Measurements from ENCODE around the gene PPEF1. TPM values are rescaled to one million over a fixed set of nuclear protein-coding genes. Genes with fewer than 3 reads are reported as not detected.
"Not testable (repeated sequence)": the region's sequence is repeated elsewhere in the genome, so short reads cannot be mapped to it uniquely, and the experiment has no call there.

PPEF1 gene
- total and polyA plus RNA-seq, 12 donors, result 0.07 to 0.93 (median 0.31) TPM; not detected in 6

GRCh38 chrX:18753631-18754030 is 46.2 kb downstream of the PPEF1 start:
- ATAC-seq (no peak), DNase-seq (no peak)
- H3K27me3 ChIP-seq, result no peaks in the 10 kb centered on the region
- intact Hi-C loops (cut with DNase I), result no loop called here
- no peaks in the 10 kb centered on the region for H3K36me3 ChIP-seq
- peaks cover 0 to 5% (median 0%) of the 10 kb centered on the region in 9 donors for H3K4me1 ChIP-seq
- H3K27ac ChIP-seq, result no peak overlapping the region
- no peaks in the 10 kb centered on the region for H3K9me3 ChIP-seq
- TF ChIP-seq, protein P1, sequence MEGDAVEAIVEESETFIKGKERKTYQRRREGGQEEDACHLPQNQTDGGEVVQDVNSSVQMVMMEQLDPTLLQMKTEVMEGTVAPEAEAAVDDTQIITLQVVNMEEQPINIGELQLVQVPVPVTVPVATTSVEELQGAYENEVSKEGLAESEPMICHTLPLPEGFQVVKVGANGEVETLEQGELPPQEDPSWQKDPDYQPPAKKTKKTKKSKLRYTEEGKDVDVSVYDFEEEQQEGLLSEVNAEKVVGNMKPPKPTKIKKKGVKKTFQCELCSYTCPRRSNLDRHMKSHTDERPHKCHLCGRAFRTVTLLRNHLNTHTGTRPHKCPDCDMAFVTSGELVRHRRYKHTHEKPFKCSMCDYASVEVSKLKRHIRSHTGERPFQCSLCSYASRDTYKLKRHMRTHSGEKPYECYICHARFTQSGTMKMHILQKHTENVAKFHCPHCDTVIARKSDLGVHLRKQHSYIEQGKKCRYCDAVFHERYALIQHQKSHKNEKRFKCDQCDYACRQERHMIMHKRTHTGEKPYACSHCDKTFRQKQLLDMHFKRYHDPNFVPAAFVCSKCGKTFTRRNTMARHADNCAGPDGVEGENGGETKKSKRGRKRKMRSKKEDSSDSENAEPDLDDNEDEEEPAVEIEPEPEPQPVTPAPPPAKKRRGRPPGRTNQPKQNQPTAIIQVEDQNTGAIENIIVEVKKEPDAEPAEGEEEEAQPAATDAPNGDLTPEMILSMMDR (IDR thresholded peaks at IDR 0.05), result no peak
- no peak overlapping the region for H3K4me3 ChIP-seq
- WGBS, 2 donors, result 86 to 89% methylated on average over 2 of the region's 2 CpGs

- TF ChIP-seq, protein P1 (IDR thresholded peaks at IDR 0.05), result no peak
- DNase-seq (no peak), ATAC-seq (no peak)
- no peaks in the 10 kb centered on the region for H3K36me3 ChIP-seq
- no peak overlapping the region for H3K27ac ChIP-seq
- 30 to 32% methylated on average over 4 of the region's 4 CpGs for WGBS, 2 donors
- intact Hi-C loops (cut with DNase I), result no loop called here
- H3K9me3 ChIP-seq, result no peaks in the 10 kb centered on the region
- peaks cover 0 to 5% (median 0%) of the 10 kb centered on the region in 9 donors for H3K4me1 ChIP-seq
- no peaks in the 10 kb centered on the region for H3K27me3 ChIP-seq
- no peak overlapping the region for H3K4me3 ChIP-seq
These were observed 48.2 kb downstream of the PPEF1 start for GRCh38 chrX:18755651-18756050.

GRCh38 chrX:18757956-18758932 is 50.8 kb downstream of the PPEF1 start:
- TF ChIP-seq, protein P1 (IDR thresholded peaks at IDR 0.05), result no peak
- DNase-seq (no peak), ATAC-seq (no peak)
- WGBS, 2 donors, result 66 to 72% methylated on average over 11 of the region's 11 CpGs
- H3K9me3 ChIP-seq, result no peaks in the 10 kb centered on the region
- H3K27me3 ChIP-seq, result no peaks in the 10 kb centered on the region
- peaks cover 0 to 5% (median 0%) of the 10 kb centered on the region in 9 donors for H3K4me1 ChIP-seq
- H3K36me3 ChIP-seq, result no peaks in the 10 kb centered on the region
- no peak overlapping the region for H3K27ac ChIP-seq
- H3K4me3 ChIP-seq, result no peak overlapping the region
- intact Hi-C loops (cut with DNase I), result no loop called here

DNA sequence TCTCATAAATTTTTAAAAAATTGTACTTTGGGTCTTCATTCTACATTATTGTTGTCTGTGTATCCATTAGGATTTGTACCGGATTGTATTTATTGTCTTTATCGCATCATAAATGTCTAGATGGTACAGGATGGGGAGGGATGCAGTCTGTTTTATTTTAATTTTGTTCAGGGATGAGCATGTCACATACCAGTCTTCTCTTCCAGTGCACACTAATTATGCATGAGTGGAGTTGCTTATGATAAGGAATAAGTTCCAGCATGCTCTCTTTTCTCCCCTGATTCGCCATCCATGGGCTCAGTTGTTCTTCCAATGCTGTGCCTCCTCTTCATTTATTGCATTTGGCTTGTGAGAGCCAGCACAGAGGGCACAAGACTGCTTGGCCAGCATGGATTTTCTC is 54.3 kb downstream of the PPEF1 start:
- H3K4me3 ChIP-seq, result no peak overlapping the region
- WGBS, 2 donors, result 95 to 98% methylated on average over 3 of the region's 3 CpGs
- intact Hi-C loops (cut with DNase I), result no loop called here

GRCh38 chrX:18763106-18763505 is 55.7 kb downstream of the PPEF1 start:
- H3K4me1 ChIP-seq; H3K9me3 ChIP-seq; H3K27ac ChIP-seq; intact Hi-C loops (cut with DNase I); H3K27me3 ChIP-seq; ATAC-seq; DNase-seq; H3K4me3 ChIP-seq; H3K36me3 ChIP-seq: not testable (repeated sequence)
- WGBS, 2 donors, result 72 to 80% methylated on average over 3 of the region's 3 CpGs

More for the DNA sequence above, 54.3 kb downstream of the PPEF1 start:
- TF ChIP-seq, protein P1 (IDR thresholded peaks at IDR 0.05), result no peak
- no peaks in the 10 kb centered on the region for H3K4me1 ChIP-seq
- H3K36me3 ChIP-seq, result no peaks in the 10 kb centered on the region
- H3K9me3 ChIP-seq, result no peaks in the 10 kb centered on the region
- H3K27me3 ChIP-seq, result no peaks in the 10 kb centered on the region
- no peak for DNase-seq
- H3K27ac ChIP-seq, result no peak overlapping the region
- no peak for ATAC-seq
